Left lung (tissue), 10 donors: ENCODE data around the gene PRR30. TPM values are rescaled to one million over a fixed set of nuclear protein-coding genes. Genes with fewer than 3 reads are reported as not detected.

ENCODE experiments used
- ATAC-seq: fragments of 200-7000 bp; cut with Tn5 transposase; one replicate; pipeline ENCODE4 v1.9.1; 2020; ENCODE audit warnings: moderate library complexity
- DNase-seq, 4 donors: peaks; one replicate each; pipeline ENCODE4 v3.0.0-alpha.2; 2013 to 2020
- H3K27ac ChIP-seq, 2 donors: fragments of 200-600 bp; sonication (generic) in 1 of 2; one replicate each; pipeline versions ENCODE4 v1.5.0 to v1.8.0; 2020 to 2021
- H3K27me3 ChIP-seq, 2 donors: fragments of 200-600 bp; sonication (generic) in 1 of 2; one replicate each; pipeline versions ENCODE4 v1.5.0 to v1.8.0; 2020 to 2021
- H3K36me3 ChIP-seq, 2 donors: fragments of 200-600 bp; sonication (generic) in 1 of 2; one replicate each; pipeline versions ENCODE4 v1.5.0 to v1.8.0; 2020 to 2021
- H3K4me1 ChIP-seq, 2 donors: fragments of 200-600 bp; one replicate each; pipeline ENCODE4 v1.8.0; 2021
- H3K4me3 ChIP-seq, 2 donors: fragments of 200-600 bp; sonication (generic) in 1 of 2; one replicate each; pipeline versions ENCODE4 v1.5.0 to v1.8.0; 2020 to 2021; ENCODE audit warnings: mild to moderate bottlenecking in 1 of 2
- H3K9me3 ChIP-seq, 2 donors: fragments of 200-600 bp; sonication (generic) in 1 of 2; one replicate each; pipeline versions ENCODE4 v1.5.0 to v1.8.0; 2020 to 2021
- intact Hi-C, 2 donors: fragments of 100-400 bp; cut with DNase I; formaldehyde crosslinking; loops; one replicate each; pipeline versions ENCODE4 v1.11.2 to v1.14.2; 2022
- polyA plus RNA-seq, 6 donors: library from polyadenylated mRNA; unstranded; fragments of 120-200 nt; gene quantifications; one replicate each; pipeline ENCODE4 v1.2.1, GENCODE V29; 2013; ENCODE audit not compliant: insufficient read length in 6 of 6
- total RNA-seq, 2 donors: library from RNA; stranded (reverse); fragmentation: NEBNext Ultra II Directional; extraction: Animal tissue kit (Norgen Biotek cat#: 25700); gene quantifications; one replicate each; pipeline ENCODE4 v1.2.1, GENCODE V29; 2021
- TF ChIP-seq, protein P1 (sequence below), 2 donors: fragments of 200-600 bp; sonication (generic) in 1 of 2; IDR thresholded peaks; one replicate each; pipeline versions ENCODE4 v1.5.0 to v1.8.0; 2021; ENCODE audit warnings: antibody characterized with exemption in 2 of 2
- donor health status: DM: no; HTN: yes; CAD: no.
- donor health status: DM: no; HTN: no; CAD: no.

The PRR30 gene
- total and polyA plus RNA-seq, 8 donors, result not detected

DNA sequence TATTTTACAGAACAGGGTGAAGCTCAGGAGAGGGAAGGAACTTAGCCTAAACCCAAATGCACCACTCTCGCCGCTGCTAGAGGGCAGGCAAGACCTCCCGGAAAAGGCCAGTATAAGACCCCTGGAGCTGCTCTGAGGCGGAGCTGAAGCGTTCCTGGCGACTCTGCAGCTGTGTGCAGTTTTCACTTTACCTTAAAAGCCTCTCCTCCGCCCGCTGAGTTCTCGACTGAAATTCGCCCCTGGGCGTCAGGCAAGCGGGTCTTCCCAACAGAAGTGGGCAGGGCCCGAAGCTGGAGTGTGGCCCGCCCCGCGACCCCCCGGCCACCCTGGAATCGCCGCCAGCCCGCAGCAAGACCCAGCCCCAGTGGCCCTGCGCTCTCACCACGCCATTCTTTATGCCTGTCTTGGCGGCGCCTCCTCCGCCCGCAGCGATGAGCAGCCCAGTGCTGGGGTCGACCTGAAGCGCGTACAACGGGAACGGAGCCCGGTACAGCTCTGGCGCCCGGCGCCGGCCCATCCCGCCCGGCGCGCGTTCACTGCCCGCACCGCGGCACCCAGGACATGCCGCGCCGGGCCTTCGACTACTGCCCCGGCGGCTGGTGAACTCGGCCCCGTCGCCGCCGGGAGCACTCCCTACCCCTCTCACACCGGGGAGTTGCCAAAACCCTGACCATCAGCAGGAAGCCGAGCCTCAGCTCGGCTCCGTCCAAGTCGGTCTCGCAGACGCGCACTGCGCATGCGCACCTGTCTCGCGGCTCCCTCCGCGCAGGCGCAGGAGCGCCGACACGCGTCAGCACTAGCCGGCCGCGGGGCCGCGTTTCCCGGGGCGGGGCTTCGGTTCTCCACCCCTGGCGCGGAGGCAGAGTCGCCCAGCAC is 5.1 kb downstream of the PRR30 start, which contains the start of gene PREB:
Gene PREB (minus strand): TSS at position 732 of the 876 bp plus-strand sequence. CDS start 215 bp downstream, at position 517.
- intact Hi-C loops, result no loop called here
- Histone ChIP-seq H3K27ac (peak within 1 kb of the TSS; percentile 82 to 90), H3K4me3 (peak within 1 kb of the TSS; percentile 98 to 100), H3K27me3 (no peaks in the 10 kb centered on the region), H3K4me1 (peaks cover 9 to 16% of the 10 kb centered on the region in 2 donors), H3K36me3 (peaks cover 0 to 35% of the 10 kb centered on the region in 2 donors), H3K9me3 (no peaks in the 10 kb centered on the region)
- DNase-seq, result peak; percentile 94 to 100 (median 98)
- TF ChIP-seq, protein P1, sequence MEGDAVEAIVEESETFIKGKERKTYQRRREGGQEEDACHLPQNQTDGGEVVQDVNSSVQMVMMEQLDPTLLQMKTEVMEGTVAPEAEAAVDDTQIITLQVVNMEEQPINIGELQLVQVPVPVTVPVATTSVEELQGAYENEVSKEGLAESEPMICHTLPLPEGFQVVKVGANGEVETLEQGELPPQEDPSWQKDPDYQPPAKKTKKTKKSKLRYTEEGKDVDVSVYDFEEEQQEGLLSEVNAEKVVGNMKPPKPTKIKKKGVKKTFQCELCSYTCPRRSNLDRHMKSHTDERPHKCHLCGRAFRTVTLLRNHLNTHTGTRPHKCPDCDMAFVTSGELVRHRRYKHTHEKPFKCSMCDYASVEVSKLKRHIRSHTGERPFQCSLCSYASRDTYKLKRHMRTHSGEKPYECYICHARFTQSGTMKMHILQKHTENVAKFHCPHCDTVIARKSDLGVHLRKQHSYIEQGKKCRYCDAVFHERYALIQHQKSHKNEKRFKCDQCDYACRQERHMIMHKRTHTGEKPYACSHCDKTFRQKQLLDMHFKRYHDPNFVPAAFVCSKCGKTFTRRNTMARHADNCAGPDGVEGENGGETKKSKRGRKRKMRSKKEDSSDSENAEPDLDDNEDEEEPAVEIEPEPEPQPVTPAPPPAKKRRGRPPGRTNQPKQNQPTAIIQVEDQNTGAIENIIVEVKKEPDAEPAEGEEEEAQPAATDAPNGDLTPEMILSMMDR (IDR thresholded peaks at IDR 0.05), result no peak
- peak; percentile 97 for ATAC-seq

GRCh38 chr2:27133195-27133875 is 5.9 kb downstream of the PRR30 start:
- DNase-seq (no peak), ATAC-seq (no peak)
- intact Hi-C loops, result no loop called here
- Histone ChIP-seq H3K4me1 (peaks cover 9 to 16% of the 10 kb centered on the region in 2 donors), H3K27ac (peak overlapping the region in 1 of 2 donors; percentile 90), H3K36me3 (peaks cover 0 to 35% of the 10 kb centered on the region in 2 donors), H3K9me3 (no peaks in the 10 kb centered on the region), H3K4me3 (peak overlapping the region; percentile 98 to 100), H3K27me3 (no peaks in the 10 kb centered on the region)
- TF ChIP-seq, protein P1 (IDR thresholded peaks at IDR 0.05), result no peak

DNA sequence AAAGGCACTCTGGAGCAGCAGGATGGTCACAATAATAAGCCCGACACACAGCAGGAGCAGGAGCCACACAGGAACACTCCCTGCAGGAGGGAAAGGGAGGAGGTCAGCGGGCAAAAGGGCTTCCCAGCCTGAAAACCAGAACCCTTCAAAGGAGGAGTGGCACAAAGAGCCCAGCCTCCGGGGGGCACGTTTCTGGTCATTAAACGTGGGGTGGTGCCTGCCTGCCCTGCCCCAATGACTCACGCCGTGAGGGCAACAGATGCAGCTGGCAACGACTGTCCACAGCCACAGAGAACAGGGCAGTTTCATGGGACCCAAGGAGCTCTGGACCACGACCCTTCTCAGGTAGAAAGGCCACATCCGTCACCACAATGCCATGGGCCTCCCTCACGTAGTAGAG is 7.8 kb downstream of the PRR30 start:
- no peak overlapping the region for H3K27ac ChIP-seq
- H3K9me3 ChIP-seq, result no peaks in the 10 kb centered on the region
- H3K27me3 ChIP-seq, result no peaks in the 10 kb centered on the region
- no peak for DNase-seq
- no peak overlapping the region for H3K4me3 ChIP-seq
- intact Hi-C loops, result no loop called here
- peaks cover 0 to 35% of the 10 kb centered on the region in 2 donors for H3K36me3 ChIP-seq
- TF ChIP-seq, protein P1 (IDR thresholded peaks at IDR 0.05), result no peak
- ATAC-seq, result no peak
- peaks cover 9 to 16% of the 10 kb centered on the region in 2 donors for H3K4me1 ChIP-seq

- H3K4me3 ChIP-seq, result no peak overlapping the region
- H3K4me1 ChIP-seq, result peaks cover 9 to 16% of the 10 kb centered on the region in 2 donors
- intact Hi-C loops, result no loop called here
- H3K27me3 ChIP-seq, result no peaks in the 10 kb centered on the region
- ATAC-seq, result no peak
- no peak for DNase-seq
- H3K9me3 ChIP-seq, result no peaks in the 10 kb centered on the region
- peaks cover 0 to 35% of the 10 kb centered on the region in 2 donors for H3K36me3 ChIP-seq
- TF ChIP-seq, protein P1 (IDR thresholded peaks at IDR 0.05), result no peak
- no peak overlapping the region for H3K27ac ChIP-seq
Observed at GRCh38 chr2:27130396-27130795, 8.8 kb downstream of the PRR30 start.
